DOHH2 (cell line): Measurements from ENCODE around the gene PBRM1.

Source experiments
- H3F3A ChIP-seq: fragments of 200-600 bp; sonication (generic), shearing (Covaris generic); 2 replicates; pipeline ENCODE4 v1.6.0; 2016; ENCODE audit warnings: antibody characterized with exemption, mild to moderate bottlenecking; ENCODE audit not compliant: control insufficient read depth, insufficient read depth
- H3K27ac ChIP-seq: fragments of 200-600 bp; sonication (generic); 2 replicates; pipeline ENCODE4 v1.5.1; 2014; ENCODE audit warnings: low read depth, mild to moderate bottlenecking, low read length, moderate library complexity
- H3K27me3 ChIP-seq: fragments of 200-600 bp; sonication (generic); 2 replicates; pipeline ENCODE4 v1.6.1; 2014; ENCODE audit warnings: mild to moderate bottlenecking, low read length, mixed read lengths; ENCODE audit not compliant: control insufficient read depth
- H3K36me3 ChIP-seq: fragments of 200-600 bp; sonication (generic); 2 replicates; pipeline ENCODE4 v1.6.1; 2014; ENCODE audit warnings: mild to moderate bottlenecking, low read length, moderate library complexity, mixed read lengths; ENCODE audit not compliant: control insufficient read depth
- H3K4me1 ChIP-seq: fragments of 200-600 bp; sonication (generic); 2 replicates; pipeline ENCODE4 v1.6.1; 2014; ENCODE audit warnings: mild to moderate bottlenecking, low read length, mixed read lengths; ENCODE audit not compliant: control insufficient read depth
- H3K4me2 ChIP-seq: fragments of 200-600 bp; sonication (generic); 2 replicates; pipeline ENCODE4 v1.6.0; 2014; ENCODE audit warnings: mild to moderate bottlenecking, low read length, moderate library complexity
- H3K4me3 ChIP-seq: fragments of 200-600 bp; sonication (generic); 2 replicates; pipeline ENCODE4 v1.5.1; 2014; ENCODE audit warnings: mild to moderate bottlenecking, low read length, mixed read lengths
- H3K79me2 ChIP-seq: fragments of 200-600 bp; sonication (generic); 2 replicates; pipeline ENCODE4 v1.6.1; 2014; ENCODE audit warnings: mild to moderate bottlenecking, low read length, mixed read lengths; ENCODE audit not compliant: control insufficient read depth
- H3K9me2 ChIP-seq: fragments of 200-600 bp; sonication (generic); replicated peaks from 2 replicates; pipeline ENCODE4 v1.6.1; 2014; ENCODE audit warnings: mild to moderate bottlenecking, low read length, mixed read lengths; ENCODE audit not compliant: control insufficient read depth
- H3K9me3 ChIP-seq: fragments of 200-600 bp; sonication (generic); 2 replicates; pipeline ENCODE4 v1.6.1; 2014; ENCODE audit warnings: antibody characterized with exemption, low read length, mixed read lengths; ENCODE audit not compliant: control insufficient read depth, insufficient read depth
- H4K20me1 ChIP-seq: fragments of 200-600 bp; sonication (generic); 2 replicates; pipeline ENCODE4 v1.6.0; 2014; ENCODE audit warnings: low read depth, mild to moderate bottlenecking, antibody characterized with exemption, low read length, moderate library complexity; ENCODE audit not compliant: control insufficient read depth, insufficient read depth
- CTCF ChIP-seq: fragments of 200-600 bp; sonication (generic); IDR thresholded peaks from one replicate; pipeline ENCODE4 v1.5.1; 2014; ENCODE audit warnings: antibody characterized with exemption, mild to moderate bottlenecking, low read depth, low read length; ENCODE audit not compliant: poor library complexity, severe bottlenecking
- EZH2phosphoT487 ChIP-seq: fragments of 200-600 bp; sonication (generic); IDR thresholded peaks from 2 replicates; pipeline ENCODE4 v1.6.1; 2017; ENCODE audit warnings: borderline replicate concordance, mild to moderate bottlenecking, antibody characterized with exemption, low read length, moderate library complexity, mixed read lengths

PBRM1 gene

GRCh38 chr3:52495777-52496602 lies 189.7 kb downstream of the PBRM1 start:
- Histone ChIP-seq H3F3A (no peaks in the 10 kb centered on the region), H3K27ac (no peak overlapping the region)

More at GRCh38 chr3:52495777-52496602, 189.7 kb downstream of the PBRM1 start:
- Histone ChIP-seq H3K9me2 (no peaks in the 10 kb centered on the region), H3K4me3 (no peak overlapping the region), H3K4me1 (no peaks in the 10 kb centered on the region), H3K9me3 (no peaks in the 10 kb centered on the region), H3K27me3 (peaks cover 4% of the 10 kb centered on the region; the same call in 1 of the 2 replicates), H3K36me3 (peaks cover 19% of the 10 kb centered on the region), H3K79me2 (no peaks in the 10 kb centered on the region), H3K4me2 (no peak overlapping the region), H4K20me1 (no peaks in the 10 kb centered on the region)
- no peak for TF ChIP-seq CTCF
- TF ChIP-seq EZH2phosphoT487, result no peak
